ENCODE results near the gene MMS22L. TPM values are rescaled to one million over a fixed set of nuclear protein-coding genes. Genes with fewer than 3 reads are reported as not detected.

The MMS22L gene
- total and polyA plus RNA-seq, 12 donors = 0.52 to 5.1 (median 2.0) TPM

GRCh38 chr6:97110626-97111025 is 172.4 kb downstream of the MMS22L start:
- Histone ChIP-seq H3K27me3 (no peaks in the 10 kb centered on the region), H3K9me3 (peaks cover 0 to 16% (median 0%) of the 10 kb centered on the region in 11 donors), H3K36me3 (no peaks in the 10 kb centered on the region), H3K4me3 (no peak overlapping the region), H3K27ac (no peak overlapping the region), H3K4me1 (no peaks in the 10 kb centered on the region)
- DNase-seq (no peak), ATAC-seq (no peak)
- intact Hi-C loops (cut with DNase I) = no loop called here
- TF ChIP-seq, protein P1, sequence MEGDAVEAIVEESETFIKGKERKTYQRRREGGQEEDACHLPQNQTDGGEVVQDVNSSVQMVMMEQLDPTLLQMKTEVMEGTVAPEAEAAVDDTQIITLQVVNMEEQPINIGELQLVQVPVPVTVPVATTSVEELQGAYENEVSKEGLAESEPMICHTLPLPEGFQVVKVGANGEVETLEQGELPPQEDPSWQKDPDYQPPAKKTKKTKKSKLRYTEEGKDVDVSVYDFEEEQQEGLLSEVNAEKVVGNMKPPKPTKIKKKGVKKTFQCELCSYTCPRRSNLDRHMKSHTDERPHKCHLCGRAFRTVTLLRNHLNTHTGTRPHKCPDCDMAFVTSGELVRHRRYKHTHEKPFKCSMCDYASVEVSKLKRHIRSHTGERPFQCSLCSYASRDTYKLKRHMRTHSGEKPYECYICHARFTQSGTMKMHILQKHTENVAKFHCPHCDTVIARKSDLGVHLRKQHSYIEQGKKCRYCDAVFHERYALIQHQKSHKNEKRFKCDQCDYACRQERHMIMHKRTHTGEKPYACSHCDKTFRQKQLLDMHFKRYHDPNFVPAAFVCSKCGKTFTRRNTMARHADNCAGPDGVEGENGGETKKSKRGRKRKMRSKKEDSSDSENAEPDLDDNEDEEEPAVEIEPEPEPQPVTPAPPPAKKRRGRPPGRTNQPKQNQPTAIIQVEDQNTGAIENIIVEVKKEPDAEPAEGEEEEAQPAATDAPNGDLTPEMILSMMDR (IDR thresholded peaks at IDR 0.05) = no peak
- WGBS, 2 donors = 39 to 48% methylated on average over 6 of the region's 6 CpGs

GRCh38 chr6:97110149-97110548 is 172.9 kb downstream of the MMS22L start:
- no peak overlapping the region for H3K27ac ChIP-seq
- H3K9me3 ChIP-seq = peaks cover 0 to 16% (median 0%) of the 10 kb centered on the region in 11 donors
- no peak overlapping the region for H3K4me3 ChIP-seq
- DNase-seq (no peak), ATAC-seq (no peak)
- 45 to 48% methylated on average over 5 of the region's 5 CpGs for WGBS, 2 donors
- H3K4me1 ChIP-seq = no peaks in the 10 kb centered on the region
- H3K36me3 ChIP-seq = no peaks in the 10 kb centered on the region
- intact Hi-C loops (cut with DNase I) = no loop called here
- TF ChIP-seq, protein P1 (IDR thresholded peaks at IDR 0.05) = no peak
- no peaks in the 10 kb centered on the region for H3K27me3 ChIP-seq

DNA sequence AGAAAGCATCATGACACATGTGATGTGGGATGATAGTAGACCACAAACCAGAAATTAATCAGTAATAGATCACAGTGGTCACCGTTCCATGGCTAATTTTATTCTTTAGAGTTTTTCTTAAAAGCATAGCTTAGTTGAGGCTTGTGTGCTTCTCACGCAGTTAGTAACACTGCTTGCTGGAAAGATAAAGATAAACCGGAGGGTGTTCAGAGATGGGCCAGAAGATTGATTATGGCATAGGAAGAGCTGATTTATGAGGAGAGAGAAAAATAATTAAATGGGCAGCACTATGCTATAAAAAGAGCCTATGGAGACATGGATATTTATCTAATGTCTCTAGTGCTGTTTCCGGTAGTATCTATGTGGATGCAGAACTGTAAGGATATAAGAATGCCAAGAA is 173.6 kb downstream of the MMS22L start:
- H3K27me3 ChIP-seq = no peaks in the 10 kb centered on the region
- 57 to 62% methylated on average over 4 of the region's 4 CpGs for WGBS, 2 donors
- H3K36me3 ChIP-seq = no peaks in the 10 kb centered on the region
- TF ChIP-seq, protein P1 (IDR thresholded peaks at IDR 0.05) = no peak
- intact Hi-C loops (cut with DNase I) = no loop called here
- H3K27ac ChIP-seq = no peak overlapping the region
- no peak overlapping the region for H3K4me3 ChIP-seq
- H3K9me3 ChIP-seq = peaks cover 0 to 16% (median 0%) of the 10 kb centered on the region in 11 donors
- ATAC-seq (no peak), DNase-seq (no peak)
- no peaks in the 10 kb centered on the region for H3K4me1 ChIP-seq

DNA sequence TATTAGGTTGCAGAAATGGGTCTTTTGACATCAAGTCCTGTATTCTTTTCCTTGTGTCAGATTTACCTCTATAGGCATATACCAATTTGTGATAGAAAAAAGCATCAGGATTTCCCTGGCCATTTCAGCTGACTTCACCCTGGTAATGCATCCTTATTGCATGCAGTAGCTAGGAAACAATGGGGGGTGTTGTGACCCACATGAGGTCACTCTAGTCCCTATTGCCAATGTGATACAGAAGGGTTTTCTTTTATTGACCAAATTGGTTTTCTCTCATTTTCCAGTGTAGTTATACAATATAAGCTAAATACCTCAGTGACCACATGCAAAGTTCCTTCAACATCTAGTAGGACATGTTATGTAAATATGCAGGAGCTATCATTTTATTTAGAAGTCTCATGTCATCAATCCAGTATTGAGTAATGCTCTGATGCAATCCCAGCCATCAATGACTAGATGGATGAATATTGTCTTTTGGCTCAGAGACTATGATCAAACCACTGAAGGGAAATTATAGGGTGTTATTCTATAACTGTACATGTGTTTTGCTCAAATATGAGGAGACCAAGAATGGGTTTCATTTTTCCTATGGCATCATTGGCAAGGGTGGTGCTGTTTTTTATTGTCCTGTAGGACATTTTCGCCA is 180.7 kb downstream of the MMS22L start:
- TF ChIP-seq, protein P1 (IDR thresholded peaks at IDR 0.05) = no peak
- Histone ChIP-seq H3K9me3 (no peaks in the 10 kb centered on the region), H3K4me1 (peaks cover 0 to 8% (median 0%) of the 10 kb centered on the region in 9 donors), H3K27me3 (no peaks in the 10 kb centered on the region), H3K36me3 (no peaks in the 10 kb centered on the region), H3K4me3 (no peak overlapping the region), H3K27ac (no peak overlapping the region)
- intact Hi-C loops (cut with DNase I) = no loop called here
- 93 to 97% methylated on average over 1 of the region's 1 CpG for WGBS, 2 donors
- DNase-seq (no peak), ATAC-seq (no peak)
